GM18508 (cell line): ENCODE results near the gene NSD1.
"Not testable (repeated sequence)": the region's sequence is repeated elsewhere in the genome, so short reads cannot be mapped to it uniquely, and the experiment has no call there.

Experiments
- ATAC-seq: cut with Tn5 transposase; IDR thresholded peaks from one replicate; pipeline ENCODE4 v1.9.1; 2021; ENCODE audit warnings: moderate number of reproducible peaks; ENCODE audit not compliant: insufficient read depth, unreplicated experiment

NSD1 gene

DNA sequence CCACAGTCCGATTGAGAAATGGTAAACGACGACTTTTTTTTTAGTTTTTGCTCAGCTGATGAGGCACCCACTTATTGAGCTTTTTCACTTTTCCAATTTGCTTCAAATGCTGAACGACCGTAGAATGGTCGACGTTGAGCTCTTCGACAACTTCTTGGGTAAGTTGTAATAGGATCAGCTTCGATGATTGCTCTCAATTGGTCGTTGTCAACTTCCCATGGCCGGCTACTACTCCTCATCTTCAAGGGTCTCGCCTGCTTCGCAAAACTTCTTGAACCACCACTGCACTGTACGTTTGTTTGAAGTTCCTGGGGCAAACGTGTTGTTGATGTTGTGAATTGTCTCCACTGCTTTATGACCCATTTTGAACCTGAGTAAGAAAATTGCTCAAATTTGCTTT, 35.7 kb downstream of the NSD1 start:
- ATAC-seq: no peak

DNA sequence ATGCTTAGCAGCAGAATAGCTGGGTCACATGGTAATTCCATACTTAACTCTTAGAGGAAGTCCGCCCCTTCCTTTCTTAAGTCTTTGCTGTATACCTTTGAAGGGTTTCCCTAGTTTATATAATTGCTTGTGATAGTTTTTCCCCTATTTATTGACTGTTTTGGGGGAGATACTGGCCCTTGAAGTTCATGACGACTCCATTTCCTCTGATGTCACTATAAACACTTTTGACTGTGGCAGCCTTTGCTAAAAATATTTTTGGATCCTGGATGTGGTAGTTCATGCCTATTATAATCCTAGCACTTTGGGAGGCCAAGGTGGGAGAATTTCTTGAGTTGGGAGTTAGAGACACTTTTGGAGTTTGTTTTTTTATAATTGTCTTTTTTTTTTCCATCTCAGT, 38.4 kb downstream of the NSD1 start:
- ATAC-seq: no peak

DNA sequence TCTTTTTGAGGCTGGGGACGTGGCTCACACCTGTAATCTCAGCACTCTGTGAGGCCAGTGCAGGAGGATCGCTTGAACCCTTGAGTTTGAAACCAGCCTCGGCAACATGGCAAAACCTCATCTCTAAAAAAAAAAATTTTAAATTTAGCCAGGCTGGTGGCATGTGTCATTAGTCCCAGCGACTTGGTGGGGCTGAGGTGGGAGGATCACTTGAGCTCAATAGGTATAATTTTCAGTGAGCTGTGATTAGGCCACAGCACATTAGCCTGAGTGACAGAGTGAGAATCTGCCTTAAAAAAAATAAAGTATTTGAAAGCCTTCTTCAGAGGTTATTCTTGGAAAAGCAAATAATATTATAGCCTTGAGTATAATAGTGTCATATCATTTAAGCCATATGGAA, 41.8 kb downstream of the NSD1 start:
- ATAC-seq: no peak

DNA sequence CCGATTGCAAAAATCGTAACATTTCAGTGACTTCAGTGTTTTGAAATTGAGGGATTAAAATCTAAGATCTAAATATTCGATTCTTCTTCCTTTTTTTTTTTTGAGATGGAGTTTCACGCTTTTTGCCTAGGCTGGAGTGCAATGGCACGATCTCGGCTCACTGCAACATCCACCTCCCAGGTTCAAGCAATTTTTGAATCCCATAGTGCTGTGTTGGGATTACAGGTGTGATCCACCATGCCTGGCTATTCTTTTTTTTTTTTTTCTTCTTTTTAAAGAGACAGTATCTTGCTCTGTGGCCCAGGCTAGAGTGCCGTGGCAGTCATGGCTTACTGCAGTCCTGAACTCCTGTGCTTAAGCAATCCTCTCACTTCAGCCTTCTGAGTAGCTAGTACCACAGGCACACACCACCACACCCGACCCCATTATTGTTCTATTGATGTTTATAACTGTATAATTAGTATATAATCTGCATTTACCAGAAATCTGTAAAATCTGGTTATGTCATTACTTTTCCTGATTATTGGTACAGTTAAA, 42.7 kb downstream of the NSD1 start:
- ATAC-seq: no peak

DNA sequence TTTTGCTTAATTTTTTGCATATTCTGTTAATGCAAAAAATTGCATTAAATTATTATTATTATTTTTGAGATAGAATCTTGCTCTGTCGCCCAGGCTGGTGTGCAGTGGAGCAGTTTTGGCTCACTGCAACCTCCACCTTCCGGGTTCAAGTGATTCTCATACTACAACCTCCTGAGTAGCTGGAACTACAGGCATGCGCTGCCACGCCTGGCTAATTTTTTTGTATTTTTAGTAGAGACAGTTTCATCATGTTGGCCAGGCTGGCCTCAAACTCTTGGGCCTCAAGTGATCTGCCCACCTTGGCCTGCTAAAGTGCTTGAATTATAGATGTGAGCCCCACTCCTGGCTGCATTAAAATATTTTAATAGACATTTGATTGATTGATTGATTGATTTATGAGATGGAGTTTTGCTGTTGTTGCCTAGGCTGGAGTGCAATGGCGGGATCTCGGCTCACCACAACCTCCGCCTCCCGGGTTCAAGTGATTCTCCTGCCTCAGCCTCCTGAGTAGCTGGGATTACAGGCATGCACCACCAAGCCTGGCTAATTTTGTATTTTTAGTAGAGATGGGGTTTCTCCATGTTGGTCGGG, 44.4 kb downstream of the NSD1 start:
- not testable (repeated sequence) for ATAC-seq

DNA sequence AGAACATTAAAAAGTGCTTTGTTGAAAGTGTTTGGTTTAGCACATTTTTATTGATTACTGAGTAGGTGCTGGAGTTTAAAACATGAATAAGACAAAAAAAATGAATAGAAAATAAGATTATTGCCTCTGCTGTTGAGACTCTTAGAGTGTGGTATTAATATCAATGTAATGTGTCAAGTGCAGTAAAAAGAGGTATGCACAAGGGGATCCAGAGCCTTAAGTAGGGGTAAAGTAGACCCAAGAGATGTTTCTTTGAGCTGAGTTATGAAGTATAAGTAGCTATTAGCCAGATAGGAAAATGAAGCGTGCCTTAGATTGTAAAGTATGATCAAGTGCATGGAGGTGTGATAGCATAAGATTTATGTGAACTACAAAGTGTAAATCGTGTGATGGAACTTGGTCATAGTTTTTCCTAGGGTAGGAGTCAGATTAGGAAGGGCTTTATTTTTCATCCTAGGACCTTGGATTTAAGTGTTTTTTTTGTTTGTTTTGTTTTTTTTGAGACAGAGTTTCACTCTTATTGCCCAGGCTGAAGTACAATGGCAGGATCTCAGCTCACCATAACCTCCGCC, 45.2 kb downstream of the NSD1 start:
- no peak for ATAC-seq

DNA sequence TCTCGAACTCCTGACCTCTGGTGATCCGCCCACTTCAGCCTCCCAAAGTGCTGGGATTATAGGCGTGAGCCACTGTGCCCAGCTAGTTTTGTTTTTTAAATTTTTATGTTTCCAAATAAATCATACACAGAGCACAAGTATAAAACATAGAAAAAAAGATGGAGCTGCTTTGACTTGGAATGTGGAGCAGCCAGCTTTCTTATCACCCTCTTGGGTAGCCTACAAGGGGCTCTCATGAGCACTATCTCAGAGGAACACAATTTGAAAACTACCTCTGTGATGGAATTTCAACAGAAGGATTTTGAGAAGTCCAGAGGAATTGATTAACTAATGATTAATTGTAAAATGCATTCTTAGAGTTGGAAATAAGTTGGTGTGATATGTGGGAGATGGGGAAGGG, 45.9 kb downstream of the NSD1 start:
- no peak for ATAC-seq

DNA sequence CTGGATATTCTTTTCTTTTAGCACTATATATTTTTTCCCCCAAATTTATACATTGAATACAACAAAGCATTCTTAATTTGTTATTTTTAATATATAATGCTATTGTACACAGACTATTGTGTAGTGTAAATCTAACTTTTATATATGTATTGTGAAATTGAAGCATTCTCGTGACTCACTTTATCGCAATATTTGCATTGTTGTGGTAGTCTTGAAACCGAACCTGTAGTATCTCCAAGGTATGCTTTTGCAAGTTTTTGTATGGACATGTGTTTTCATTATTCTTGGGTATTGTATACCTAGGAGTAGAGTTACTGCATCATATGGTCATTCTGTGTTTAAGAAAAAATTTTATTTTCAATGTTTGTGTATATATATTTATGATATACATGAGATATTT, 49.6 kb downstream of the NSD1 start:
- ATAC-seq: no peak

DNA sequence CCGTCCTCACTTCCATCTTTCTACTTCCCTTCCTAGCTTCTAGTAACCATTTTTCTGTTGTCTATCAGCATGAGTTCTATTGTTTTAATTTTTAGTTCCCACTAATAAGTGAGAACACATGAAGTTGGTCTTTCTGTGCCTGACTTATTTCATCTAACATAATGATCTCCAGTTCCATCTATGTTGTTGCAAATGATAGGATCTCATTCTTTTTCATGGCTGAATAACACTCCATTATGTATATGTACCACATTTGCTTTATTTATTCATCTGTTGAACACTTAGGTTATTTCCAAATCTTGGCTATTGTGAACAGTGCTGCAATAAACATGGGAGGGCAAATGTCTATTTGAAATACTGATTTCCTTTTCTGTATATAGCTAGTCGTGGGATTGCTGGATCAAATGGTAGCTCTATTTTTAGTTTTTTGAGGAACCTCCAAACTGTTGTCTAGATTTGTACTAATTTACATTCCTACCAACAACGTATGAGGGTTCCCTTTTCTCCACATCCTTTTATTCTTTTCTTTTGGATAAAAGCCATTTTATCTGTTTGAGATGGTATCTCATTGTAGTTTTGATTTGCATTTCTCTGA, 50.3 kb downstream of the NSD1 start:
- ATAC-seq: no peak

DNA sequence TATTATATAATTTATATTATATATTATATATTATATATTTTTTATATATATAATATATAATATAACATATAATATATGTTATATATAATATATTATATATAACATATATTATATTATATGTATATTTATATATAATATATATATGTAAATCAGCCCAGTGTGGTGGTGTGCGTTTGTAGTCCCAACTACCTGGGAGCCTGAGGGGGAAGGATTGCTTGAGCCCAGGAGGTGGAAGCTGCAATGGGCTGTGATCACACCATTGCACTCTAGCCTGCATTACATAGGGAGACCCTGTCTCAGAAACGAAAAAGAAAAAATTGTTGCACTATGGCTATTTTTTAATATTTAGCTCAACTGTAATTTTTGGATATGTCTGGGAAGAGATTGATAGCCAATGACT, 52.4 kb downstream of the NSD1 start:
- ATAC-seq: no peak

DNA sequence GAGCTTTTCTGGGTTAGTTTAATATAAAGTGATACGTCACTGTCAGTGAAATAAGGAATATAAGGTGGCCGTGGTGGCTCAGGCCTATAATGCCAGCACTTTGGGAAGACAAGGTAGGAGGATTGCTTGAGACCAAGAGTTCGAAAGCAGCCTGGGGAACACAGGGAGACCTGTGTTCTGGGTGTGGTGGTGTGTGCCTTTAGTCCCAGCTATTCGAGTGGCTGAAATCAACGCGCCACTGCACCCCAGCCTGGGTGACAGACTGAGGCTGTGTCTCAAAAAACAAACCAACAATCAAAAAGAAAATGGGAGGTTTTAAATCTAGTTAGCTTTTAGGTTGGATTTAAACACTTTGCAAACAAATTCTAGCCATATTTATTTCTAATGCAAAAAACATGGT, 53.1 kb downstream of the NSD1 start:
- ATAC-seq: no peak

DNA sequence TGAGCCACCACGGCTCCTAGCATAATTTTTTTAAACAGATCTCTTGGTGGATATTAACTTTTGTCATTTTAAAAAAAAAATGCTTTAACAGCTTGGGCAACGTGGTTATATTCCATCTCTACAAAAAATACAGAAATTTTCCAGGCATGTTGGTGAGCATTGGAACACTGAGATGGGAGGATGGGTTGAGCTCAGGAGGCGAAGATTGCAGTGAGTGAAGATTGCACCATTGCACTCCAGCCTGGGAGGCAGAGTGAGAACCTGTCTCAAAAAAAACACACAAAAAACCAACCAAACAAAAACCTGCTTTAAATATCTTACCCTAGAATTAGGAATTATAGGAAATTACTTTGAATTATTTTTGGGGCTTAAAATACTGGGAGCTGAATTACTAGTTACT, 55.2 kb downstream of the NSD1 start:
- no peak for ATAC-seq

DNA sequence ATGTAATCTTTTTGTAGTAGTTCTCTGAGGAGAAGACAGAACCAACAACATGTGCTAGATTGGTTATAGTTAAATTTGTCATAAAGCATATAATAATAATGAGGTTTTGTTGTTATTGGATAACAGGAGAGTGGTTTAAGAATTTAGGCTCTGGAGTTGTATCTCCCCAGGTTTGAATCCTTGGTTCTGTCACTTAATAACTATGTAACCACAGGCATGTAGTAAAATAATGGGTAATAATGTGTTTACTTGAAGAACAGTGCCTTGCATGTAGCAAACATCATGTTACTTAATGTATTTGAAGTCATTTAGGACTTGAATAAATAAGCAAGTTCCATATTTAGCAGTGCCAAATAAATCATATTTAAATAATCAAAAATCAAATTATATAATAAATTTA, 55.8 kb downstream of the NSD1 start:
- ATAC-seq: no peak

DNA sequence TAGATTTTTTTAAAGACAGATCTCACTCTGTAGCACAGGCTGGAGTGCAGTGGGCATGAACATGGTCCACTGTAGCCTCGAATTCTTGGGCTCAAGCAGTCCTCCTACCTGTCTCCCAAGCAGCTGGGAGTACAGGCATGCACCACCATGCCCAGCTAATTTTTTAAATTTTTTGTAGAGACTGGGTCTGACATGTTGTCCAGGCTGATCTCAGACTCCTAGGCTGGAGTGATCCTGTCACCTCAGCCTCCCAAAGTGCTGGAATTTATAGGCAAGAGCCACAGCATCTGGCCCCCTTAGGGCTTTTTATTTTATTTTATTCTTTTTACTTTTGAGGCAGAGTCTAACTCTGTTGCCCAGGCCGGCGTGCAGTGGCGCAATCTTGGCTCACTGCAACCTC, 56.4 kb downstream of the NSD1 start:
- no peak for ATAC-seq

DNA sequence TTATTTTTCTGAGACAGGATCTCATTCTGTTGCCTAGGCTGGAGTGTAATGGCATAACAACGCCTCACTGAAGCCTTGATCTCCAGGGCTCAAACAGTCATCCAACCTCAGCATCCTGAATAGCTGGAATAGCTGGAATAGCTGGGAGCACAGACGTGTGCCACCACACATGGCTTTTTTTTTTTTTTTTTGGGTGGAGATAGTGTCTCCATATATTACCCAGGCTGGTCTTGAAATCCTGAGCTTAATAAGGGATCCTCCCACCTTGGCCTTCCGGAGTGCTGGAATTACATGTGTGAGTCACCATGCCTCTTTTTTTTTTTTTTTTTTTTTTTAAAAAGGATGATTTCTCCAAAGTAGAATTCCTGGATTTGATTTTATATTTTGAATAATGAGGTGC, 60.7 kb downstream of the NSD1 start:
- no peak for ATAC-seq

DNA sequence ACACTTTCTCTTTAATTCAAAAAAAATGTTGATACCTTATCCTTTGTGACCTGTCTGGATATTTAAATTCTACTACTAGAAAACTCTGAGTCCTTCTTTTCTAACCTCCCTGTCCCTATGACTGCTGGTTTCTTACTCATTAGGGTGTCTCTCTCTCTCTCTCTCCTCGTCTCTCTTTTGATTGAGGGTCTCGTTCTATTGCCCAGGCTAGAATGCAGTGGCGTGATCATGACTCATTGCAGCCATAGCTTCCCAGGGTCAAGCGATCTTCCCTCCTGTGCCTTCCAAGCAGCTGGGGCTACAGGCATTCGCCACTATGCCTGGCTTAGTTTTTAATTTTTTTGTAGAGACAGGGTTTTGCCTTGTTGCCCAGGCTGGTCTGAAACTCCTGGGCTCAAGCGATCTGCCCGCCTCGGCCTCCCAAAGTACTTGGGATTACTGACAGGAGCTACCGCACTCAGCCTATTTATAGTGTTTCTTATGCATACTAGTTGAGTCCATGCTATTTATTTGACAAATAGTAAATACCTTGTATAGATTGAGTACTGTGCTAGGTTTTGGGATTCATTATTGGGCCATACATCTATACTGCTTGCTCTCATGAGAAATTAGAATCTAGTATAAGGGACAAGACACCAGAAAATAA, 61.9 kb downstream of the NSD1 start:
- no peak for ATAC-seq

DNA sequence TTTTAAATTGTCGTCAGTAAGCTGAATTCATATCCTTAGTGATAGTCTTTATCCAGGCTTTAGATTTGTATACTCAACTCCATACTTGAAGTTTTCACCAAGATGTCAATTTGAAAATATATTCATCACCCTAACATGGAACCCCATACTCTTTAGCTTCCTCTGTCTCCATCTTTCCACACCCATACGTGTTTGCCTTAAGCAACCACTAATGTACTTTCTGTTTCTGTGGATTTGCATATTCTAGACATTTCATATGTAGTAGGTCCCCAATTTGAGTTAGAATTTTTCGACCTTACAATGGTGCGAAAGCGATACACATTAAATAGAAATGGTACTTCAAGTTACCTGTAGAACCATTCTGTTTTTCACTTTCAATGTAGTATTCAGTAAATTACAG, 65.2 kb downstream of the NSD1 start:
- ATAC-seq: no peak

DNA sequence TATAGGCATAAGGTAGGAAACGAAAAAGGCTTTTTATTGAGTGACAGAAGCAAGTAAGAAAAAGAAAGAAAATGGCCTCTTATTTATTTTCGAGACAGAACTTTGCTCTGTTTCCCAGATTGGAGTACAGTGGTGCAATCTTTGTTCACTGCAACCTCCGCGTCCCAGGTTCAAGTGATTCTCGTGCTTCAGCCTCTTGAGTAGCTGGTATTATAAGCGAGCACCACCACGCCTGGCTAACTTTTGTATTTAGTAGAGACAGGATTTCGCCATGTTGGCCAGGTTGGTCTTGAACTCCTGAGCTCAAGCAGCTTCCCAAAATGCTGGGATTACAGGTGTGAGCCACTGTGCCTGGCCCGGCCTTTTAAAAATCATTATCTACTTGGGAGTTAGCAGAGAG, 70.7 kb downstream of the NSD1 start:
- ATAC-seq: no peak

DNA sequence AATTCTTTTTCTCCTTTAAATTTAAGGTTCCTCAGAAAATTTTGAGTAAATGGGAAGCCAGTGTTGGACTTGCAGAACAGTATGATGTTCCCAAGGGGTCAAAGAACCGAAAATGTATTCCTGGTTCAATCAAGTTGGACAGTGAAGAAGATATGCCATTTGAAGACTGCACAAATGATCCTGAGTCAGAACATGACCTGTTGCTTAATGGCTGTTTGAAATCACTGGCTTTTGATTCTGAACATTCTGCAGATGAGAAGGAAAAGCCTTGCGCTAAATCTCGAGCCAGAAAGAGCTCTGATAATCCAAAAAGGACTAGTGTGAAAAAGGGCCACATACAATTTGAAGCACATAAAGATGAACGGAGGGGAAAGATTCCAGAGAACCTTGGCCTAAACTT, 76.0 kb downstream of the NSD1 start:
- no peak for ATAC-seq

DNA sequence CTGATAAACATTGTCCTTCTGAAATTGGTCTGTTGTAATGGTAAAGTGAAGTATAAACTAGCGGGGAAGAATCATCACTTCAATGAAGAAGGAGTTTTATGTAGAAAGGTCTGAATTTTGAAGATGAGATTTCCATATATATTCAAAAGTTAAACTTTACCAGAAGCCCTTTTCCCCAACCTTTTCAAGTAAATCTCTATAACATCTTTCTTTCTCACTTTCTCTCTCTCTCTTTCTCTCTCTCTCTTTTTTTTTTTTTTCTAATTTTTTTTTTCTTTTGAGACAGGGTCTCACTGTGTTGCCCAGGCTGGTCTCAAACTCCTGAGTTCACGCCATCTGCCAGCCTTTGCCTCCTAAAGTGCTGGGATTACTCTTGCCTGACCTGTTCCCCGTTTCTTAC, 78.7 kb downstream of the NSD1 start:
- no peak for ATAC-seq

DNA sequence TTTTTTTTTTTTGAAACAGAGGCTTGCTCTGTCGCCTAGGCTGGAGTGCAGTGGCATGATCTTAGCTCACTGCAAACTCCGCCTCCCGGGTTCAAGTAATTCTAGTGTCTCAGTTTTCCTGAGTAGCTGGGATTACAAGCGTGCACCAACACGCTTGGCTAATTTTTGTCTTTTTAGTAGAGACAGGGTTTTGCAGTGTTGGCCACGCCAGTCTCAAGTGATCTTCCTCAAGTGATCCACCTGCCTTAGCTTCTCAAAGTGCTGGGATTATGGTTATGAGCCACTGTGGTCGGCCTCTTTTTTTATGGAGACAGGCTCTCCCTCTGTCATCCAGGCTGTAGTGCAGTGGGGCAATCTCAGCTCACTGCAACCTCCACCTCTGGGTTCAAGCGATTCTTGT, 87.0 kb downstream of the NSD1 start:
- no peak for ATAC-seq

DNA sequence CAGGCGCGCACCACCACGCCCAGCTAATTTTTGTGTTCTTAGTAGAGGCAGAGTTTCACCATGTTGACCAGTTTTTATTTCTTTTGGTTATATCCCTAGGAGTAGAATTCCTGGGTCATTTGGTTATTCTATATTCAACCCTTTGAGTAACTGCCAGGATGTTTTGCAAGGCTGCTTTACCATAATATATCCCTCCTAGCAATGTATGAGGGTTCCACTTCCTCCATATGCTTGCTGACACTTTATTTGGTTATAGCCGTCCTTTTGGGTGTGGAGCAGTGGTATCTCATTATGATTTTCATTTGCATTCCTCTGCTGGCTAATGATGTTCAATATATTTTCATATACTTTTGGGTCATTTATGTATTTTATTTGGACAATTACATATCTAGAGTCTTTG, 88.7 kb downstream of the NSD1 start:
- no peak for ATAC-seq
